ENCODE measurements around the gene FHIT. TPM values are rescaled to one million over a fixed set of nuclear protein-coding genes. Genes with fewer than 3 reads are reported as not detected.

Gene FHIT
- total and polyA plus RNA-seq, 10 of the 15 experiments (the other 5 are each of a cell fraction or from before 2014, with no cell fraction given), result 4.2 to 14.9 (median 9.4) TPM

- TF ChIP-seq RELB (IDR thresholded peaks at IDR 0.05; ENCODE audit: low read depth) (no peak), YY1 (IDR thresholded peaks at IDR 0.05; ENCODE audit: low read depth, low read length) (peak; percentile 77), ATF2 (IDR thresholded peaks at IDR 0.05; ENCODE audit: low read length) (0 out of 2 replicates have a peak, but pooled peaks have one; percentile 16), NFXL1 (IDR thresholded peaks at IDR 0.05; ENCODE audit: borderline replicate concordance) (no peak), ZSCAN29 (IDR thresholded peaks at IDR 0.05) (no peak), CTCF (IDR thresholded peaks at IDR 0.05 in 2 of 3, conservative IDR thresholded peaks at IDR 0.05 in 1 of 3; ENCODE audit: control insufficient read depth in 2 of 3, extremely low read depth in 1 of 3, insufficient read depth in 1 of 3, low read depth in 3 of 3, low read length in 3 of 3) (peak; percentile 89 to 96 (median 95)), CUX1 (IDR thresholded peaks at IDR 0.05; ENCODE audit: insufficient replicate concordance, low read depth, low read length) (no peak), GATAD2B (conservative IDR thresholded peaks at IDR 0.05; ENCODE audit: low read depth) (no peak), ZBTB33 (IDR thresholded peaks at IDR 0.05) (no peak), POU2F2 (IDR thresholded peaks at IDR 0.05; ENCODE audit: borderline replicate concordance, low read depth, low read length) (0 out of 3 replicates have a peak, but pooled peaks have one; percentile 28), HSF1 (IDR thresholded peaks at IDR 0.05; ENCODE audit: low read depth, low read length) (no peak), CBX5 (IDR thresholded peaks at IDR 0.05; ENCODE audit: low read depth) (no peak)
These were observed 1393.5 kb downstream of the FHIT start (continued) for GRCh38 chr3:59857589-59858346.
